SU-DHL-6 (cell line): Measurements from ENCODE around the gene CR2.

Source experiments
- EZH2phosphoT487 ChIP-seq: fragments of 200-600 bp; sonication (generic), shearing (Covaris generic); conservative IDR thresholded peaks from 2 replicates; pipeline ENCODE4 v1.6.1; 2018; ENCODE audit warnings: mild to moderate bottlenecking, antibody characterized with exemption, low read length, moderate library complexity, mixed read lengths
- TF ChIP-seq, protein P1 (sequence below): fragments of 200-600 bp; sonication (generic); IDR thresholded peaks from one replicate; pipeline ENCODE4 v1.5.1; 2017; ENCODE audit warnings: antibody characterized with exemption, mild to moderate bottlenecking, low read length, moderate library complexity; ENCODE audit not compliant: insufficient read depth, poor library complexity, severe bottlenecking

DNA sequence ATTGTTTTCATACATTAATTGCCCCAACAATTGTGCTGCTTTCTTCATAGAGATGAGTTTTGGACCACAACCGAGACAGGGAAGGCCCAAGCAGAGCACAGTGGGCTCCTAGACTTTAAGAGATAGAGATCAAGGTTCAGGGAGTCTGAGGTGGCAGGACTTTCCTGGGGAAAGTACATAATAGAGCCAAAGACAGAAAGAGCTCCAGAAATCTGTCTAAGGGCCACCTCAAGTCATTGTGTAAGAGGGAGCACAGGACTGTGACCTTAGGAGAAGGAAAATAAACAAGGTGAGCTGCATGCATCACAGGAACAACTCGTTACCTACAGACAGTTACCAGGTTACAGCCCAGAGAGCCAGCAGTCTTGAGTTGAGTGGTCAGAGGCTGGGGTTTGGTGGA is 41.3 kb upstream of the CR2 start:
- TF ChIP-seq, protein P1, sequence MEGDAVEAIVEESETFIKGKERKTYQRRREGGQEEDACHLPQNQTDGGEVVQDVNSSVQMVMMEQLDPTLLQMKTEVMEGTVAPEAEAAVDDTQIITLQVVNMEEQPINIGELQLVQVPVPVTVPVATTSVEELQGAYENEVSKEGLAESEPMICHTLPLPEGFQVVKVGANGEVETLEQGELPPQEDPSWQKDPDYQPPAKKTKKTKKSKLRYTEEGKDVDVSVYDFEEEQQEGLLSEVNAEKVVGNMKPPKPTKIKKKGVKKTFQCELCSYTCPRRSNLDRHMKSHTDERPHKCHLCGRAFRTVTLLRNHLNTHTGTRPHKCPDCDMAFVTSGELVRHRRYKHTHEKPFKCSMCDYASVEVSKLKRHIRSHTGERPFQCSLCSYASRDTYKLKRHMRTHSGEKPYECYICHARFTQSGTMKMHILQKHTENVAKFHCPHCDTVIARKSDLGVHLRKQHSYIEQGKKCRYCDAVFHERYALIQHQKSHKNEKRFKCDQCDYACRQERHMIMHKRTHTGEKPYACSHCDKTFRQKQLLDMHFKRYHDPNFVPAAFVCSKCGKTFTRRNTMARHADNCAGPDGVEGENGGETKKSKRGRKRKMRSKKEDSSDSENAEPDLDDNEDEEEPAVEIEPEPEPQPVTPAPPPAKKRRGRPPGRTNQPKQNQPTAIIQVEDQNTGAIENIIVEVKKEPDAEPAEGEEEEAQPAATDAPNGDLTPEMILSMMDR, result no peak
- TF ChIP-seq EZH2phosphoT487, result no peak
